GM12891 (cell line): ENCODE results near the gene KLF3.

ENCODE experiments used
- DNase-seq: peaks from one replicate; pipeline ENCODE4 v3.0.0; 2011; ENCODE audit warnings: low spot score; ENCODE audit not compliant: insufficient read length
- FAIRE-seq: peaks from 2 replicates; lab custom pipeline; 2011; peaks lifted over from hg19 to GRCh38; lab: Jason Lieb, UNC
- PAX5 ChIP-seq: IDR thresholded peaks from 2 replicates; pipeline ENCODE4 v1.6.1; 2011; ENCODE audit warnings: low read length, moderate library complexity, mild to moderate bottlenecking; ENCODE audit not compliant: insufficient read depth, severe bottlenecking
- POLR2A ChIP-seq: IDR thresholded peaks from 2 replicates; pipeline ENCODE4 v1.6.1; 2011; ENCODE audit warnings: low read depth, low read length, control low read depth
- POLR2AphosphoS5 ChIP-seq: IDR thresholded peaks from 2 replicates; pipeline ENCODE4 v1.6.1; 2011; ENCODE audit warnings: low read depth, low read length, control low read depth
- POU2F2 ChIP-seq: IDR thresholded peaks from 2 replicates; pipeline ENCODE4 v1.6.1; 2011; ENCODE audit warnings: low read depth, mild to moderate bottlenecking, control low read depth, low read length, moderate library complexity
- SPI1 ChIP-seq: IDR thresholded peaks from 2 replicates; pipeline ENCODE4 v1.6.1; 2011; ENCODE audit warnings: low read depth, low read length, control low read depth
- TAF1 ChIP-seq: IDR thresholded peaks from 2 replicates; pipeline ENCODE4 v1.6.1; 2011; ENCODE audit warnings: low read depth, low read length, control low read depth

Gene KLF3

DNA sequence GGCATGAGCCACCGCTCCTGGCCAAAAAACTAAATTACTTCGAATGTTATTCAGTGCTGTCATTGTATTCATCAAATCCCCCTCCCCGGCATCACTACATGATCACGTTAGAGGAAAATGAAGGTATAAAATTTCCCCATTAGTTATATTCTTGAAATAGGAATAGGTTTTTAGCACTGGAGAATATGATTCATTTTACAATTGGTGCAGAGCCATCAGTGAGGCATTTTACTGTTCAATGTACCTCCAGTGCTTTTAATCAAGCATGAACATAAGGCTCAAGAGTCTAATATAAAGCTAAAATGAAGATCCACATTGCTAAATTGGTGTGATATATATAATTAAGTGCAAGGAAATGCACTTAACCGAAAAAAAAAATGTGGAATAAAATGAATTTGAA lies 18.3 kb downstream of the KLF3 start:
- FAIRE-seq (no peak), DNase-seq (no peak)
- TF ChIP-seq POU2F2 (no peak), POLR2A (no peak), SPI1 (no peak), PAX5 (no peak), POLR2AphosphoS5 (no peak), TAF1 (no peak)

- TF ChIP-seq POLR2AphosphoS5 = no peak
- no peak for TF ChIP-seq SPI1
- no peak for TF ChIP-seq POLR2A
- no peak for TF ChIP-seq POU2F2
- TF ChIP-seq TAF1 = no peak
- no peak for TF ChIP-seq PAX5
- FAIRE-seq (no peak), DNase-seq (no peak)
These were observed 19.3 kb downstream of the KLF3 start for GRCh38 chr4:38683276-38683675.

GRCh38 chr4:38684271-38684670 lies 20.3 kb downstream of the KLF3 start:
- no peak for TF ChIP-seq POLR2A
- no peak for TF ChIP-seq POLR2AphosphoS5
- no peak for TF ChIP-seq SPI1
- TF ChIP-seq POU2F2 = no peak
- TF ChIP-seq TAF1 = no peak
- TF ChIP-seq PAX5 = no peak
- no peak for DNase-seq
- no peak for FAIRE-seq

DNA sequence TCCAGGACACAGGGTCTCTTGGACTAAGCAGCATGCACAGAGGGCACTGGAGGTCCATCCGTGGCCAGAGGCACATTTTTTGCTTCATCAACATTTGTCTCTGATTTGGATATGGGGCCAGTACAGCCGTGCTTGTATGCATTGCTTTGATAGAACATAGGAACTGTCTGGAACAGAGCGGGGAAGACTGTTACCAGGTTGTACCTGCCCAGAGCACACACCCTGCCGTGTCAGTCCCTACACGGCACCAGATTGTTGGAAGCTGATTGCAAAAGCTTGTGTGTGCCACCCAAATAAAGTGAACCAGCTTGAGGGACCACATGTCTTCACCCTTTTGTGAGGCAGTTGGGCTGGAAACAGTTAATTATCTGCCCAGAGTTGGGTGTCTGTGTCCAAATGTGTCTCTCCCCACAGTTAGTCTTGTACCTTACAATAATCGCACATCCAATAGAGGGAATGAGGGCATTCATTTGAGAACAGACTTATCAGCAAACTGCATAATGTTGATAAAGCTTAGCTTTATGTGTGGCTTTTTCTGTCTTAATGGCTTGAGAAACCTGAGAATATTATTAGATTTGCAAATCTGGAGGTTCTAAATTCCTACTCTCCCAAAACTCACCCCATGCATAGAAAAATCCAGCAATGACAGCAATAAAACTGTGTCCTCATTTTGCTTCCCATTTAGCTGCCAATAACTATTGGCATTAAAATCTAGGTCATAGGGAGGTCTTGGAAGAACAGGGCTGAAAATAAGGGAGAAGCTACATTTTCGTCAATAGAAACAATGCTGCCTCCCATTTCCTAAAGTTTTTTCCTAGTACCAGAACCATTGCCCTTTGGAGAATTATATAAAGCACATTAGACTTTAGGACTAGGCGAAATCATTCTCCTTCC lies 21.2 kb downstream of the KLF3 start:
- FAIRE-seq = peak; percentile 76
- no peak for TF ChIP-seq POLR2A
- TF ChIP-seq PAX5 = no peak
- no peak for TF ChIP-seq POLR2AphosphoS5
- TF ChIP-seq SPI1 = no peak
- no peak for TF ChIP-seq POU2F2
- TF ChIP-seq TAF1 = no peak
- DNase-seq = no peak

GRCh38 chr4:38686682-38687081 lies 22.7 kb downstream of the KLF3 start:
- peak; percentile 31 for FAIRE-seq
- TF ChIP-seq POU2F2 (no peak), SPI1 (no peak), TAF1 (no peak), POLR2A (no peak), PAX5 (no peak), POLR2AphosphoS5 (no peak)
- no peak for DNase-seq

- no peak for TF ChIP-seq POLR2A
- TF ChIP-seq POLR2AphosphoS5 = no peak
- TF ChIP-seq POU2F2 = no peak
- no peak for TF ChIP-seq TAF1
- no peak for TF ChIP-seq SPI1
- TF ChIP-seq PAX5 = no peak
- FAIRE-seq (no peak), DNase-seq (no peak)
These were observed 23.6 kb downstream of the KLF3 start for GRCh38 chr4:38687571-38688011.

DNA sequence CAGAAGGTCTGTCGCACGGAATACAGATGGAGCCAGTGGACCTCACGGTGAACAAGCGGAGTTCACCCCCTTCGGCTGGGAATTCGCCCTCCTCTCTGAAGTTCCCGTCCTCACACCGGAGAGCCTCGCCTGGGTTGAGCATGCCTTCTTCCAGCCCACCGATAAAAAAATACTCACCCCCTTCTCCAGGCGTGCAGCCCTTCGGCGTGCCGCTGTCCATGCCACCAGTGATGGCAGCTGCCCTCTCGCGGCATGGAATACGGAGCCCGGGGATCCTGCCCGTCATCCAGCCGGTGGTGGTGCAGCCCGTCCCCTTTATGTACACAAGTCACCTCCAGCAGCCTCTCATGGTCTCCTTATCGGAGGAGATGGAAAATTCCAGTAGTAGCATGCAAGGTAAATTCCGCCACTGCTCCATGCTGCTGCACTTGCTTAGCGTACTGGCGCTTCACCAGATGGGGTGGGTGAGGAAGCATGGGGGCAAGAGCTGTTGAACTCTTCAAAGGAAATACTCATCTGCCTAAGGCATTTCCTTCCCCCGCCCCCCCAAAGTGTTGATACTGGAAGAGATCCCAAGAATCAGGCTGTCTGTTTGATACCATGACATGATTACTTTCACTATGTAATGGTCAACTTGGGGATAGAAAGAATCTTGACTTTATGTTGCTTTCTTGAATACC lies 24.8 kb downstream of the KLF3 start:
- TF ChIP-seq TAF1 (no peak), POLR2AphosphoS5 (no peak), SPI1 (no peak), POLR2A (no peak), PAX5 (no peak), POU2F2 (no peak)
- FAIRE-seq (no peak), DNase-seq (no peak)

DNA sequence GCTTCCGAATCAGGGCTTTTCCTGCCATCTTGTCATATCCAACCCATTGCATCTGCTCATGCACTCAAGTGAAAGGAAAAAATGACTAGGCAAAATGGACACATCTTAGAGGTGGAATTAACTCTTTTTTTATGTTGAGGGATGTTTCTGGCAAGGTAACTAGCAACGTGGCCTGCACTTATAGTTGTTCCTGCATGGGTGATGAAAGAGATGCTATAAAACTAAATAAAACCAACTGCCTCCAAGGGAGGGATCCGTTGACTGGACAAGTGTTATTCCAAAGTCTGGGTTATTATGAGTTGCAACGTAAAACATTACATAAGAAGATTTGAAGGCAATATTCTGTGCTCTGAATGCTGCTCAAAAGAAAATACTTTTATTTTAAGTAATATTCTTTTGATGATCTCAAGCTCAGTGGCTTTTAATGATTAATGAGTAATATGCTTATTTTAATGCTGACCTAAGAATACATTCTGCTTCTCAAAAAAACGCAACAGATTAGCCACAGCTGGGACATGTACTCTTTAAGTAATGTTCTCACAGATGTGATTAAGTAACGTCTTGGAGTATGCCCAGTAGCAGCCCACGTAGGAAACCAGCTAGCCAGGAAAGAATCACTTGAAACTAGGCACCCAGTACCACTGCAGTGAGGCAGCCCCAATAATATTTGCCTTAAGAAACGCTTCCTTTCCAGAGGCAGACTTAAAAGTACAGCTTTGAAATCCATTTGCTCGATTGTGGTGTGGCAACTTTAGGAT lies 27.4 kb downstream of the KLF3 start:
- FAIRE-seq = no peak
- DNase-seq = no peak
- TF ChIP-seq PAX5 (no peak), POLR2AphosphoS5 (peak; percentile 7; the same call in 1 of the 2 replicates)

- no peak for TF ChIP-seq POLR2AphosphoS5
- no peak for TF ChIP-seq TAF1
- TF ChIP-seq SPI1 = no peak
- TF ChIP-seq PAX5 = no peak
- no peak for DNase-seq
- no peak for FAIRE-seq
These were observed 28.4 kb downstream of the KLF3 start for GRCh38 chr4:38692421-38692820.
